Brain microvascular endothelial cell (primary cell): ENCODE measurements around the gene MATCAP1.

Experiments
- DNase-seq: peaks from one replicate; pipeline ENCODE4 v3.0.0-alpha.2; 2020
- H3K27ac ChIP-seq: fragments of 250-450 bp; sonication (Bioruptor Pico); 2 replicates; pipeline ENCODE4 v1.5.1; 2020; ENCODE audit warnings: mild to moderate bottlenecking, moderate library complexity
- H3K27me3 ChIP-seq: fragments of 250-450 bp; sonication (Bioruptor Pico); replicated peaks from 2 replicates; pipeline ENCODE4 v1.5.1; 2020; ENCODE audit warnings: mild to moderate bottlenecking
- H3K36me3 ChIP-seq: fragments of 250-450 bp; sonication (Bioruptor Pico); replicated peaks from 2 replicates; pipeline ENCODE4 v1.5.1; 2020; ENCODE audit warnings: mild to moderate bottlenecking
- H3K4me3 ChIP-seq: 2 replicates; pipeline ENCODE4 v1.5.1; 2011; ENCODE audit warnings: low read depth, mild to moderate bottlenecking, control low read depth, low read length, moderate library complexity
- in situ Hi-C: cut with HindIII; loops from 2 replicates; pipeline ENCODE4 v1.10.0; 2017; ENCODE audit warnings: low sequenced_read_pairs, low pct_ligation_motif_present
- TF ChIP-seq, protein P1 (sequence below): IDR thresholded peaks from 2 replicates; pipeline ENCODE4 v1.5.1; 2011; ENCODE audit warnings: low read depth, mild to moderate bottlenecking, moderate library complexity, low read length, control low read depth, inconsistent platforms; ENCODE audit errors: missing control alignments

The MATCAP1 gene

DNA sequence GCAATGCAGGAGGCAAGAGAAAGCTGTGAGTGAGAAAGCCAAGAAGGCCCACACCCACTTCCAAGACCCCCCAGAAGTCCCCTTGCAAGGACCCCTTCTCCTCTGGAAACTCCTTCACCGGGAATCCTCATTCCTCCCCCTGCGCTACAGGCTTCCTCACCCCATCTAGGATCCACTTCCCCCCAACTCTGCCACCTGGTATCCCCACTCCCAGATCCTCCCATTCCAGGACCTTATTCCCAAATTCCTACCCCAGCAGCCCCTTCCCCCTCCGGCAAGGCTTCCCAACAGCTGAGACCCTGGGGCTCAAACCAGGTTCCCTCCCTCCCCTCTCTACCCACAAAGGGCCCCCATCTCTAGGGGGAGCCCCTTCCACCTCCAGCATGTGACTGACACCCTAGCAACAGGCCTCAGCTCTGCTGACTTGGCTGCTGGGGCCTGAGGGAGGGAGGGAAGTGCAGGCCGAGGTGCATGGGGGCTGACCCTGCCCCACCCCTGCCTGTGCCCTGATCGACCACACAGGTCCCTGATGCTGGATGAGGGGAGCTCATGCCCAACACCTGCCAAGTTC, 17.1 kb downstream of the MATCAP1 start:
- TF ChIP-seq, protein P1, sequence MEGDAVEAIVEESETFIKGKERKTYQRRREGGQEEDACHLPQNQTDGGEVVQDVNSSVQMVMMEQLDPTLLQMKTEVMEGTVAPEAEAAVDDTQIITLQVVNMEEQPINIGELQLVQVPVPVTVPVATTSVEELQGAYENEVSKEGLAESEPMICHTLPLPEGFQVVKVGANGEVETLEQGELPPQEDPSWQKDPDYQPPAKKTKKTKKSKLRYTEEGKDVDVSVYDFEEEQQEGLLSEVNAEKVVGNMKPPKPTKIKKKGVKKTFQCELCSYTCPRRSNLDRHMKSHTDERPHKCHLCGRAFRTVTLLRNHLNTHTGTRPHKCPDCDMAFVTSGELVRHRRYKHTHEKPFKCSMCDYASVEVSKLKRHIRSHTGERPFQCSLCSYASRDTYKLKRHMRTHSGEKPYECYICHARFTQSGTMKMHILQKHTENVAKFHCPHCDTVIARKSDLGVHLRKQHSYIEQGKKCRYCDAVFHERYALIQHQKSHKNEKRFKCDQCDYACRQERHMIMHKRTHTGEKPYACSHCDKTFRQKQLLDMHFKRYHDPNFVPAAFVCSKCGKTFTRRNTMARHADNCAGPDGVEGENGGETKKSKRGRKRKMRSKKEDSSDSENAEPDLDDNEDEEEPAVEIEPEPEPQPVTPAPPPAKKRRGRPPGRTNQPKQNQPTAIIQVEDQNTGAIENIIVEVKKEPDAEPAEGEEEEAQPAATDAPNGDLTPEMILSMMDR = no peak
- H3K4me3 ChIP-seq = no peak overlapping the region
- no peaks in the 10 kb centered on the region for H3K36me3 ChIP-seq
- no peak overlapping the region for H3K27ac ChIP-seq
- in situ Hi-C loops = no loop called here
- no peak for DNase-seq
- H3K27me3 ChIP-seq = peaks cover 46% of the 10 kb centered on the region

DNA sequence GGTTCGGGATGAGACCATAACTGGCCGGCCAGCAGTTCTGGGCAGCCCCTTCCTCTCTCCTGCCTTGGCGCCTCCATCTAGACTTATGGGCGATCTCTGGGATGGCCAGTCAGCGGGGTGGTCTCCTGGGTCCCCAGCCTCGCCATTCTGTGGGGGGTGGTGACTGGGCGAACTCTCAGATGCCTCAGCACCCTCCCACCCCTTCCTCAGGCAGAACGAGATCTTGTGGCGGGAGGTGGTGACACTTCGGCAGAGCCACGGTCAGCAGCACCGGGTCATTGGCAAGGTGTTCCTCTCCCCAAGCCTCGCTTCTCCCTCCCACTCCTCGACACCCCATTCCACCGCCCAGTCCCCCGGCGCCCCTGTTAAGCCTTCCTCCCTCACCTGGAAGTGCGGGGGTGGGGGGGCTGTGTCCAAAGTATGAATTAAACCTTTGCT, 17.6 kb downstream of the MATCAP1 start:
- in situ Hi-C loops = no loop called here
- H3K27ac ChIP-seq = no peak overlapping the region
- H3K36me3 ChIP-seq = no peaks in the 10 kb centered on the region
- TF ChIP-seq, protein P1 = no peak
- no peak overlapping the region for H3K4me3 ChIP-seq
- no peak for DNase-seq
- peaks cover 47% of the 10 kb centered on the region for H3K27me3 ChIP-seq

DNA sequence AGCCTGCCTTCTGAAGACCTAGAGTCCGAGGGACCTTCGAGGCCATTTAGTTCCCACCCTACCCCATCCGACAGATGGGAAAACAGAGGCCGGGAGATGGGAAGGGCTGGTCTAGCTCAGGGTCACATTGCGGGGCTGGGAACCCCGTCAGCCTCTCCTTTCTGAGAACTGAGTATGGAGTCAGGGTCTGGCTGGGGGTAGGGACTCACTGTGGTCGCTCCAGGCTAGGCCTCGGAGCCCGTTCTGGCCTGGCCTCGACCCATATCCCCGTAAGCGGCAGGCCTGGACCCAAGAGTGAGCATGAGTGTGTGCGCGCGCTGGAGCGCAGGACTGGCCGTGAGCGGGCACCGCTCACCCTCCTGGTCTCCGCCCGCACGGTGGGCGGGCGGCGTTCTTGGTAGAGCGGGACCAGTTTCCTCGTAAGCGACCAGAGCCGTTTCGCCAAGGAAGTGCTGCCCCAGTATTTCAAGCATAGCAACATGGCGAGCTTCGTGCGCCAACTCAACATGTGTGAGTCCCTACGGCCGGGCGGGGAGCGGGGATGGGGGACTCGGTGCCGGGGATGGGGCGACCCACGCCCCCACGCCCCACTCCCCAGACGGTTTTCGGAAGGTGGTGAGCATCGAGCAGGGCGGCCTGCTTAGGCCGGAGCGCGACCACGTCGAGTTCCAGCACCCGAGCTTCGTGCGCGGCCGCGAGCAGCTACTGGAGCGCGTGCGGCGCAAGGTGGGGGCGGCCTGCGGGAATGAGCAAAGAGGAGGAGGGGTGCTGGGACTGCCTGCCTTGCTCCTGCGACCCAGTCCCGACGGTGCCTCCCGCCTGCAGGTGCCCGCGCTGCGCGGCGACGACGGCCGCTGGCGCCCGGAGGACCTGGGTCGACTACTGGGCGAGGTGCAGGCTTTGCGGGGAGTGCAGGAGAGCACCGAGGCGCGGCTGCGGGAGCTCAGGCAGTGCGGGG, 18.4 kb downstream of the MATCAP1 start:
- no peak overlapping the region for H3K4me3 ChIP-seq
- TF ChIP-seq, protein P1 = no peak
- in situ Hi-C loops = no loop called here
- DNase-seq = no peak
- H3K27ac ChIP-seq = no peak overlapping the region
- no peaks in the 10 kb centered on the region for H3K36me3 ChIP-seq
- peaks cover 47% of the 10 kb centered on the region for H3K27me3 ChIP-seq

DNA sequence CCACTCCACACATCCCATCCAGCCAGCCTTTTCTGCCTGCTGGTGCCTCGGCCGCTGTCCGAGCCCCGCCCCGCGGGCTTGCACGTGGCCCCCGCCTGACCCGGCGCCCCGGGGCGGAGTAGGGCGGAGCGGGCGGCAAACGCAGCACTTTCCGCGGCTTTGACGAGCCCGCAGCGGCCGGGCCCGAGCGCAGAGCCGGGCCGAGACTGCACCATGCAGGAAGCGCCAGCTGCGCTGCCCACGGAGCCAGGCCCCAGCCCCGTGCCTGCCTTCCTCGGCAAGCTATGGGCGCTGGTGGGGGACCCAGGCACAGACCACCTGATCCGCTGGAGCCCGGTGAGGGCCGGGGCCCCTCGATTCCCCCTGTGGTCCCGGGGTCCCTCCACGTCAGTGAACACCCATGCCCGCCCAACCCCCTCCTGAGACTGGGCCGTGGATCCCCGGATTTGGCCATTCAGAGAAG, 19.1 kb downstream of the MATCAP1 start, which contains the start of gene HSF4:
Gene HSF4 (plus strand): TSS at position 147 of the 463 bp plus-strand sequence. CDS start 67 bp downstream, at position 214.
- in situ Hi-C loops = no loop called here
- TF ChIP-seq, protein P1 = no peak
- no peak within 1 kb of the TSS for H3K27ac ChIP-seq
- no peak for DNase-seq
- H3K27me3 ChIP-seq = peaks cover 47% of the 10 kb centered on the region
- H3K36me3 ChIP-seq = no peaks in the 10 kb centered on the region
- no peak within 1 kb of the TSS for H3K4me3 ChIP-seq

DNA sequence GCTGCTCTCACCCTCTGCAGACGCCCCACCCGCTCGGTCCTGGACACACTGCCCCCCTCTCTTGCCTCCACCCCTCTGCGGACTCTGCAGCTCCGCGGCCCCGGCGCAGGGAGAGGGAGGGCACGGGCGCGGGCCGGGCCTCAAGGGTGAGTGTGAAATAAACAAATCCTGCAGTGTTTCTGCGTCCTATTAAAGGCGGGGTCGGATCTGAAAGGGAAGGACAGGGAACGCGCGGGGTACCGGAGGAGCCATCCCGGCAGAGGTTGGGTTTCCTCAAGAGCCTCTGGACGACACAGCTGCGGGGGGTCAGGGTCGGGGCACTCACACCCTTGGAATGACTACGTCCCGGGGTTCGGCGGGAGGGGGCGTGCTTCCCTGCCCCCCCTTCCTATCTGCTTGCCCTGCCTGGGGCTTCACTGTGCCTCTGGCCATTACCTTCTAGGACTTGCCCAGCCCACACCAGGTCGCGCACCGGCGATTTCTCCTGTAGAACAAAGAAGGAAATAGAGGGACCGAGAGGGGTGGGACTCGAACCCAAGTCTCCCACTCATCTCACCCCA, 19.7 kb downstream of the MATCAP1 start:
- in situ Hi-C loops = no loop called here
- Histone ChIP-seq H3K36me3 (no peaks in the 10 kb centered on the region), H3K4me3 (no peak overlapping the region), H3K27me3 (peaks cover 47% of the 10 kb centered on the region), H3K27ac (no peak overlapping the region)
- DNase-seq = no peak
- TF ChIP-seq, protein P1 = no peak
